Right cardiac atrium (tissue), 5 donors: Measurements from ENCODE around the gene TRIM65. TPM values are rescaled to one million over a fixed set of nuclear protein-coding genes. Genes with fewer than 3 reads are reported as not detected.
"Not testable (repeated sequence)": the region's sequence is repeated elsewhere in the genome, so short reads cannot be mapped to it uniquely, and the experiment has no call there.

Experiments
- ATAC-seq, 2 donors: fragments of 200-7000 bp; cut with Tn5 transposase; one replicate each; pipeline versions ENCODE4 v1.8.0 to v1.9.1; 2020; ENCODE audit warnings: moderate library complexity in 2 of 2, mild to moderate bottlenecking in 1 of 2
- DNase-seq, 3 donors: peaks; one replicate each; pipeline ENCODE4 v3.0.0-alpha.2; 2020
- H3K27ac ChIP-seq: one replicate; pipeline ENCODE4 v1.5.1; 2013; ENCODE audit warnings: mild to moderate bottlenecking, low read length, control low read depth, moderate library complexity
- H3K27me3 ChIP-seq: one replicate; pipeline ENCODE4 v1.6.1; 2013; ENCODE audit not compliant: control insufficient read depth, insufficient read depth
- H3K4me1 ChIP-seq: one replicate; pipeline ENCODE4 v1.6.1; 2013; ENCODE audit warnings: low read length; ENCODE audit not compliant: control insufficient read depth, insufficient read depth
- H3K4me3 ChIP-seq: one replicate; pipeline ENCODE4 v1.5.1; 2013; ENCODE audit warnings: low read length, control low read depth
- H3K9me3 ChIP-seq: one replicate; pipeline ENCODE4 v1.6.1; 2013; ENCODE audit warnings: low read length; ENCODE audit not compliant: control insufficient read depth
- WGBS: extraction: QIAGEN DNeasy Blood & Tissue Kit; methylation state at CpG from one replicate; pipeline ENCODE4 v1.1.7; 2013; 5-methylcytosine and 5-hydroxymethylcytosine counted together
- intact Hi-C, 4 donors: fragments of 100-400 bp; cut with DNase I; formaldehyde crosslinking; loops; one replicate each; pipeline versions ENCODE4 v1.11.0 to v1.14.0; 2022 to 2023
- polyA plus RNA-seq: library from polyadenylated mRNA; stranded (reverse); fragments of 200-250 nt; gene quantifications from one replicate; pipeline ENCODE4 v1.2.3, GENCODE V29; 2013
- total RNA-seq, 4 donors: library from RNA; stranded (reverse); fragmentation: NEBNext Ultra II Directional; extraction: Animal tissue kit (Norgen Biotek cat#: 25700); gene quantifications; one replicate each; pipeline ENCODE4 v1.2.1, GENCODE V29; 2021
- donor health status: healthy with polysubstance abuse.
- donor health status: DM: no; HTN: yes; CAD: no.
- donor health status: DM: no; HTN: no; CAD: no.
- donor health status: DM: no; HTN: yes; CAD: no; lungs with severe emphysema.
- donor health status: DM: yes; HTN: yes; CAD: no.

TRIM65 gene
- total and polyA plus RNA-seq, 5 donors, result 5.7 to 10.7 (median 7.9) TPM

GRCh38 chr17:75895370-75896155 lies 1.2 kb downstream of the TRIM65 start:
- Histone ChIP-seq H3K27me3 (no peaks in the 10 kb centered on the region), H3K27ac (no peak overlapping the region), H3K4me3 (peak overlapping the region; percentile 60), H3K9me3 (no peaks in the 10 kb centered on the region), H3K4me1 (no peaks in the 10 kb centered on the region)
- DNase-seq (peak in 2 of 3 donors; percentile 55 to 60), ATAC-seq (peak in 1 of 2 donors; percentile 1)
- 33% methylated on average over 28 of the region's 28 CpGs for WGBS
- intact Hi-C loops, result loop anchor here in 2 of 4 donors (10.0 kb wide), 2 partner anchors 111 to 131 kb away; partner anchors contain the start of genes GALK1 (in 1 of the 2) and UNK (in 1 of the 2)

DNA sequence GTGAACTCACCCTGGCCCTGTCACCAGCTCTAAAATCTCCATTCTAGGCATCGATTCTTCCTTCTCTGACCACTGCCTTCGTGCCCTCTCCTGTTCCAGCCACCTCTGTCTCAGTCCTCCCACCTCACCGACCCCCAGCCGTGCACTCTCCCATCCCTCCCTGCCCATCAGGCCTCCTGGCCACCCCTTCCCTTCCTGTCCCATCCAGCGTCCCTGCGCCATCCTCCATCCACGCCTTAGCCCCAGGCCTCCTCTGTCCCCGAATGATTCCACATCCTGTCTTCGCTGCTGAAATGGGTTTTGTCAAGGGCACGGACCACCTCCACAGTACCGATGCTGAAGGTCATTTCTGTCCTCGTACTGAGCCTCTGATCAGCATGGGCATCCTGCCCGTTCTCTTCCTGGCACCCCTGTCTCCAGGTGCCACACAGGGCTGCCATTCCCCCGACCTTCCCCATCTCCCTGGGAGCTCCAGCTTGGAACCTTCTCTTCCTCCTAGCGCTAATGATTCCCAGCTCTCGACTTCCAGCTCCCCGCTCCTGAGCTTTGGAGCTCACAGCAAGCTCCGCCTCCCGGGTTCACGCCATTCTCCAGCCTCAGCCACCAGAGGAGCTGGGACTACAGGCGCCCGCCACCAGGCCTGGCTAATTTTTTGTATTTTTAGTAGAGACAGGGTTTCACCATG lies 2.6 kb downstream of the TRIM65 start:
- Histone ChIP-seq H3K27me3 (no peaks in the 10 kb centered on the region), H3K9me3 (no peaks in the 10 kb centered on the region), H3K4me1 (no peaks in the 10 kb centered on the region), H3K27ac (no peak overlapping the region), H3K4me3 (no peak overlapping the region)
- DNase-seq, result peak in 2 of 3 donors; percentile 66
- no peak for ATAC-seq
- 77% methylated on average over 22 of the region's 22 CpGs for WGBS
- intact Hi-C loops, result loop anchor here in 2 of 4 donors (10.0 kb wide), 2 partner anchors 109 to 129 kb away; partner anchors contain the start of genes GALK1 (in 1 of the 2) and UNK (in 1 of the 2)

GRCh38 chr17:75893305-75894048 lies 3.3 kb downstream of the TRIM65 start:
- H3K27me3 ChIP-seq, result no peaks in the 10 kb centered on the region
- no peak overlapping the region for H3K27ac ChIP-seq
- H3K4me3 ChIP-seq, result no peak overlapping the region
- H3K9me3 ChIP-seq, result no peaks in the 10 kb centered on the region
- DNase-seq (no peak), ATAC-seq (no peak)
- 89% methylated on average over 18 of the region's 18 CpGs for WGBS
- intact Hi-C loops, result loop anchor here in 2 of 4 donors (10.0 kb wide), 2 partner anchors 109 to 129 kb away; partner anchors contain the start of genes GALK1 (in 1 of the 2) and UNK (in 1 of the 2)
- H3K4me1 ChIP-seq, result no peaks in the 10 kb centered on the region

- DNase-seq (peak in 1 of 3 donors; percentile 62), ATAC-seq (no peak)
- H3K4me3 ChIP-seq, result no peak overlapping the region
- no peak overlapping the region for H3K27ac ChIP-seq
- no peaks in the 10 kb centered on the region for H3K4me1 ChIP-seq
- intact Hi-C loops, result loop anchor here in 2 of 4 donors (10.0 kb wide), 2 partner anchors 108 to 128 kb away; partner anchors contain the start of genes GALK1 (in 1 of the 2) and UNK (in 1 of the 2)
- WGBS, result 89% methylated on average over 16 of the region's 16 CpGs
- no peaks in the 10 kb centered on the region for H3K27me3 ChIP-seq
- no peaks in the 10 kb centered on the region for H3K9me3 ChIP-seq
Measured at GRCh38 chr17:75892556-75893224, 4.1 kb downstream of the TRIM65 start.

DNA sequence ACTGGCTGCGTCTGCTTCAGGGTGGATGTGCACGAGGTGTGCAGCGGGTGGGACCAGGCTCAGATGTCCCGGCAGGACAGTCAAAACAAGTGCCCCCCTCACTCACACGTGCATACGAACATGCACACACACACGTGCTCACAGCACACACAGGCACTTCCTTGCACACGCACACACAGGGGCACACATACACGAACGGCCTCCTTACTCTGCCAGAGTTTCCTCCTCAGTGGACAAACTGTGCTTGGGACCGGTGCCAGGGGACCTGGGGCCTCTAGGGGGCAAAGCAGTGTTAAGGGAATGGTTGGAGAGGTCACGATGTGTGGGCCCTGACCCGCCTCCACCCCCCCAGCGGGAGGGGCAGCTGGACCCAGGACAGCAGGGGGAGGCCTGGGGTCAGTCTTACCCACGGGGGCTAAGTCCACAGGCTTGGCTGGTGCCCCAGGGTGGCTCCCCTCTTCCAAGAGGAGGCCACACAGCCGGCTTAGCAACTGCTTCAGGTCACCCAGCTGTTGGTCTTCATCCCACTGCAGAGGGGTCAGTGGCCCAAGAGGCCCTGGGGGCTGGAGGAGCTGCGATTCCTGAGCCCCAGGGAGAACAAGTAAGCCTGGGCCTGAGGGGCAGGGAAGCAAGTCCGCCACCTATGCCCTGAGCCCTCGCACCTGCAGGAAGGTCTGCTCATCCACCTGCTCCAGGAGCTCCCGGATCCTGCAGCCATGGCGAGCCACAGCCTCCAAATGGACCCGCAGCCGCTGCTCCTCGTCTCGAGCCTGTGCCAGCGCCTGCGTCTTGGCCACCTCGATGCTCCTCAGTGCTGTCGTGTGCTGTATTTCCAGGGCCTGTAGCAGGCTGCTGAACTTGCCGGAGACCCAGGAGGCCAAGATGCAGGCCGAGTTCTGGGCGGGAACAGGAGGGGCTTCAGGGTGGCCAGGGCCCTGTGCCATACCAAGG lies 4.9 kb downstream of the TRIM65 start:
- Histone ChIP-seq H3K27me3 (no peaks in the 10 kb centered on the region), H3K4me3 (no peak overlapping the region), H3K9me3 (no peaks in the 10 kb centered on the region), H3K4me1 (no peaks in the 10 kb centered on the region), H3K27ac (no peak overlapping the region)
- ATAC-seq, result no peak
- no peak for DNase-seq
- intact Hi-C loops, result loop anchor here in 2 of 4 donors (10.0 kb wide), 2 partner anchors 107 to 127 kb away; partner anchors contain the start of genes GALK1 (in 1 of the 2) and UNK (in 1 of the 2)
- WGBS, result 79% methylated on average over 32 of the region's 32 CpGs

- intact Hi-C loops, result loop anchor here in 2 of 4 donors (10.0 kb wide), 2 partner anchors 106 to 126 kb away; partner anchors contain the start of genes GALK1 (in 1 of the 2) and UNK (in 1 of the 2)
- 92% methylated on average over 31 of the region's 31 CpGs for WGBS
- no peaks in the 10 kb centered on the region for H3K4me1 ChIP-seq
Measured at GRCh38 chr17:75891022-75891604, 5.6 kb downstream of the TRIM65 start.

GRCh38 chr17:75889454-75889853 lies 7.3 kb downstream of the TRIM65 start:
- WGBS, result 75% methylated on average over 6 of the region's 6 CpGs
- DNase-seq (no peak), ATAC-seq (no peak)
- intact Hi-C loops, result no loop called here
- Histone ChIP-seq H3K9me3 (no peaks in the 10 kb centered on the region), H3K27ac (no peak overlapping the region), H3K27me3 (no peaks in the 10 kb centered on the region), H3K4me1 (peaks cover 3% of the 10 kb centered on the region), H3K4me3 (no peak overlapping the region)

More at GRCh38 chr17:75891022-75891604, 5.6 kb downstream of the TRIM65 start:
- Histone ChIP-seq H3K4me3 (no peak overlapping the region), H3K27ac (no peak overlapping the region), H3K9me3 (no peaks in the 10 kb centered on the region), H3K27me3 (no peaks in the 10 kb centered on the region)
- DNase-seq (no peak), ATAC-seq (no peak)

DNA sequence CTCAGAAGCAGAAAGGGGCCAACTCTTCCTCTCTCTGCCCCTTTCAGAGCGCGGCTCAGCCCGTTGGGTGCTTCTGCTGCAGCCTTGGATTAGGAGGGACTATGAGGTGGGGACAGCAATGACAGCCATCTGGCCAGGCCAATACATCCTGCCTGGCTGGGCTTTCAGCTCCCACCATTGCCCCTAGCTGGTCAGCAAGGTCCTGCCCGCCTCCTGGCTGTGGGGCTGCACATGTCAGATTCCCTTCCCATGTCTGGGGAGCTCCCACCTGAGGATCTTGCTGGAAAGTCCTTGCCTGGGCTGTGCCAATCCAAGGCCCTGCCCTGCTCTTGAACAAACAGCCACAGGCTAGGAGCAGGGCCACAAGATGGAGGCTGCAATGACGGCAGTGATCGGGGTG lies 8.3 kb downstream of the TRIM65 start:
- Histone ChIP-seq H3K27me3 (no peaks in the 10 kb centered on the region), H3K9me3 (no peaks in the 10 kb centered on the region), H3K27ac (no peak overlapping the region), H3K4me1 (peaks cover 3% of the 10 kb centered on the region), H3K4me3 (no peak overlapping the region)
- WGBS, result 81% methylated on average over 6 of the region's 6 CpGs
- ATAC-seq (no peak), DNase-seq (no peak)
- intact Hi-C loops, result no loop called here

GRCh38 chr17:75885860-75886259 lies 10.9 kb downstream of the TRIM65 start:
- H3K4me1 ChIP-seq, intact Hi-C loops, H3K27me3 ChIP-seq, DNase-seq, H3K4me3 ChIP-seq, H3K27ac ChIP-seq, H3K9me3 ChIP-seq: not testable (repeated sequence)
- WGBS, result 81% methylated on average over 9 of the region's 9 CpGs
- peak in 1 of 2 donors; percentile 42 for ATAC-seq
